ENCODE data around the gene ZWILCH. TPM values are rescaled to one million over a fixed set of nuclear protein-coding genes. Genes with fewer than 3 reads are reported as not detected.
A peak's percentile ranks its signal among the peaks of the same experiment; 100 is the strongest.

The ZWILCH gene
- total RNA-seq, 1 donor from 2014 or later = 30.9 TPM

GRCh38 chr15:66560856-66561525, 55.9 kb downstream of the ZWILCH start:
- H3K27me3 Mint-ChIP-seq (ENCODE audit: low read depth) = no peaks in the 10 kb centered on the region
- DNase-seq (ENCODE audit: low read depth, low spot score) = no peak
- peaks cover 5% of the 10 kb centered on the region for H3K36me3 Mint-ChIP-seq (ENCODE audit: low read depth)
- H3K4me1 Mint-ChIP-seq = peaks cover 13% of the 10 kb centered on the region
- H3K4me3 Mint-ChIP-seq = no peak overlapping the region
- H3K9me3 Mint-ChIP-seq = no peaks in the 10 kb centered on the region
- no peak for TF ChIP-seq CTCF (conservative IDR thresholded peaks at IDR 0.05)
- H3K27ac Mint-ChIP-seq (ENCODE audit: unreplicated experiment) = peak overlapping the region; percentile 81

GRCh38 chr15:66563126-66563525, 58.0 kb downstream of the ZWILCH start:
- H3K36me3 Mint-ChIP-seq (ENCODE audit: low read depth) = no peaks in the 10 kb centered on the region
- no peak overlapping the region for H3K4me3 Mint-ChIP-seq
- no peaks in the 10 kb centered on the region for H3K9me3 Mint-ChIP-seq
- no peak for TF ChIP-seq CTCF (conservative IDR thresholded peaks at IDR 0.05)
- H3K27me3 Mint-ChIP-seq (ENCODE audit: low read depth) = no peaks in the 10 kb centered on the region
- DNase-seq (ENCODE audit: low read depth, low spot score) = no peak
- peaks cover 26% of the 10 kb centered on the region for H3K4me1 Mint-ChIP-seq
- peak overlapping the region; percentile 19 for H3K27ac Mint-ChIP-seq (ENCODE audit: unreplicated experiment)

GRCh38 chr15:66563566-66564110, 58.5 kb downstream of the ZWILCH start:
- Mint-ChIP-seq H3K27ac (ENCODE audit: unreplicated experiment) (peak overlapping the region; percentile 19), H3K9me3 (no peaks in the 10 kb centered on the region), H3K4me3 (no peak overlapping the region), H3K4me1 (peaks cover 26% of the 10 kb centered on the region), H3K36me3 (ENCODE audit: low read depth) (no peaks in the 10 kb centered on the region), H3K27me3 (ENCODE audit: low read depth) (no peaks in the 10 kb centered on the region)
- no peak for DNase-seq (ENCODE audit: low read depth, low spot score)
- TF ChIP-seq CTCF (conservative IDR thresholded peaks at IDR 0.05) = no peak

DNA sequence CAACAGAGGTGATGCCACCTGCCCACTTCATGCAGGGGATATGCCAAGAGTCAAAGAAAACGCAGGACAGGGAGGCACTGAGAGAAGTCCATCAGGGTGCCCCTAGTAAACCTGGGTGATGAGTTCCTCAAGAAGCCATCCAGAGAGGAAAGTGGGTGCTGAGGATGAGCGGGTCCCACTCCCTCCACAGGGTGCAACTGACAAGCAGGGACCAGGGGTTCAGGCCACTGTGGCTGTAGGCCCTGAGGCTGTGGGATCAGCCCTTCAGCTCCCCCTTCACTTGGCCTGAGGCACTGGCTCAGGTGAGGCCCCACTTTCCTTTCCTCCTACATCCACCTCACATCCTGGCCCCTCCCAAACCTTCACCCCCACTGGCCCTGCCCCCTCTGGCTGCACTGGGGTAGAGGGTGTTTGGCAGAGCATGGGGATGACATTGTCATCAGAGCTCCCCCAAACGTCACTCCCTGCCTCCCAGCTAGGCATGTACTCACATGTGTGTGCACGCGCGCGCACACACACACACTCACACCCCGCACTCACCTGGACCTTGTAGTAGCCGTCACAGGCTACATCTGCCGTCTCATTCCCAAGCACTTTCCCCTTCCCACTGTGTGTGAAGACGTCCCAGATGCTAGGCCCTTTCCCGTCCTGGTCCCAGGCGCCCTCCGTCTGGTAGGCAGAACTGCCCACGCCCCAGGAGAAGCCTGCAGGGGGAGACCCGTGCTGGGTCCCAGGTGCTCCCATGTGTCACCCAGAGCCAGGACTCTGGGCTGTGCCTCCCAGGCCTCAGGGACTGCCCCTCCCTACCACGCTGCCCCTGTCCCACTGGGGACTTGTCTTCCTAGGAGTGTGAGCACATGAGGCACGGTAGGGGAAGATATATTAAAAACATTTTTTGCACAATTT, 59.3 kb downstream of the ZWILCH start:
- Mint-ChIP-seq H3K9me3 (no peaks in the 10 kb centered on the region), H3K4me1 (peaks cover 26% of the 10 kb centered on the region), H3K27me3 (ENCODE audit: low read depth) (no peaks in the 10 kb centered on the region), H3K27ac (ENCODE audit: unreplicated experiment) (no peak overlapping the region), H3K36me3 (ENCODE audit: low read depth) (no peaks in the 10 kb centered on the region), H3K4me3 (no peak overlapping the region)
- TF ChIP-seq CTCF (conservative IDR thresholded peaks at IDR 0.05) = no peak
- no peak for DNase-seq (ENCODE audit: low read depth, low spot score)

- no peaks in the 10 kb centered on the region for H3K9me3 Mint-ChIP-seq
- no peak for TF ChIP-seq CTCF (conservative IDR thresholded peaks at IDR 0.05)
- H3K4me1 Mint-ChIP-seq = peaks cover 26% of the 10 kb centered on the region
- no peak overlapping the region for H3K4me3 Mint-ChIP-seq
- H3K27me3 Mint-ChIP-seq (ENCODE audit: low read depth) = no peaks in the 10 kb centered on the region
- no peak for DNase-seq (ENCODE audit: low read depth, low spot score)
- no peak overlapping the region for H3K27ac Mint-ChIP-seq (ENCODE audit: unreplicated experiment)
- no peaks in the 10 kb centered on the region for H3K36me3 Mint-ChIP-seq (ENCODE audit: low read depth)
These were observed 60.1 kb downstream of the ZWILCH start for GRCh38 chr15:66565141-66565641.

Measured in neural crest cell (in vitro differentiated cells).